PC-3 (cell line): ENCODE results near the gene FAM114A1. TPM values are rescaled to one million over a fixed set of nuclear protein-coding genes. Genes with fewer than 3 reads are reported as not detected.

ENCODE experiments used
- ATAC-seq: fragments of 200-7000 bp; cut with Tn5 transposase; 2 replicates; pipeline ENCODE4 v1.9.1; 2020; ENCODE audit warnings: mild to moderate bottlenecking, moderate library complexity
- BruUV-seq: library from RNA; stranded (reverse); fragments of 400-500 nt; replicated peaks from 2 replicates; lab custom pipeline; 2021; lab: Mats Ljungman, UMichigan
- CTCF ChIA-PET: fragments of 300-600 bp; sonication (Branson Sonifier 250); formaldehyde crosslinking; loops from one replicate; lab custom pipeline; 2022; ENCODE audit warnings: antibody characterized with exemption; lab: Charles Lee
- POLR2A ChIA-PET: fragments of 300-600 bp; sonication (Branson Sonifier 250); formaldehyde crosslinking; loops from one replicate; lab custom pipeline; 2022; ENCODE audit warnings: antibody characterized with exemption; ENCODE audit not compliant: unreplicated experiment; lab: Charles Lee
- DNase-seq: peaks from one replicate; pipeline ENCODE4 v3.0.0-alpha.2; 2015
- H2AFZ ChIP-seq: fragments of 300-600 bp; sonication (generic); 2 replicates; pipeline ENCODE4 v1.6.0; 2016; ENCODE audit warnings: antibody characterized with exemption, low read length
- H3F3A ChIP-seq: fragments of 300-600 bp; sonication (generic); one replicate; pipeline ENCODE4 v1.6.0; 2017; ENCODE audit warnings: antibody characterized with exemption, low read length, control low read depth, mild to moderate bottlenecking; ENCODE audit not compliant: unreplicated experiment
- H3K27ac ChIP-seq: fragments of 300-600 bp; sonication (generic); 2 replicates; pipeline ENCODE4 v1.5.1; 2016; ENCODE audit warnings: mild to moderate bottlenecking, low read length
- H3K27me3 ChIP-seq: fragments of 300-600 bp; sonication (generic); 2 replicates; pipeline ENCODE4 v1.6.1; 2016; ENCODE audit warnings: low read length, mixed read lengths
- H3K36me3 ChIP-seq: fragments of 300-600 bp; sonication (generic); 2 replicates; pipeline ENCODE4 v1.6.1; 2016; ENCODE audit warnings: low read depth, mixed run types, low read length, mixed read lengths
- H3K4me1 ChIP-seq: fragments of 300-600 bp; sonication (generic); 2 replicates; pipeline ENCODE4 v1.5.1; 2016; ENCODE audit warnings: low read length; ENCODE audit not compliant: insufficient read depth
- H3K4me2 ChIP-seq: fragments of 300-600 bp; sonication (generic); 2 replicates; pipeline ENCODE4 v1.6.0; 2016; ENCODE audit warnings: low read length
- H3K4me3 ChIP-seq: fragments of 300-600 bp; sonication (generic); 2 replicates; pipeline ENCODE4 v1.5.1; 2016; ENCODE audit warnings: mild to moderate bottlenecking, low read length, mixed read lengths
- H3K79me2 ChIP-seq: fragments of 300-600 bp; sonication (generic); 2 replicates; pipeline ENCODE4 v1.6.1; 2017; ENCODE audit warnings: low read length, mixed read lengths
- H3K9ac ChIP-seq: fragments of 300-600 bp; sonication (generic); 2 replicates; pipeline ENCODE4 v1.6.0; 2016; ENCODE audit warnings: mild to moderate bottlenecking, low read length
- H3K9me2 ChIP-seq: fragments of 300-600 bp; sonication (generic); replicated peaks from 2 replicates; pipeline ENCODE4 v1.6.1; 2016; ENCODE audit warnings: mixed run types, low read length, mixed read lengths
- H3K9me3 ChIP-seq: fragments of 300-600 bp; sonication (generic); 2 replicates; pipeline ENCODE4 v1.6.1; 2016; ENCODE audit warnings: low read length, mixed read lengths
- H4K20me1 ChIP-seq: fragments of 300-600 bp; sonication (generic); 2 replicates; pipeline ENCODE4 v1.6.1; 2016; ENCODE audit warnings: low read length, mixed read lengths
- EZH2 ChIP-seq: fragments of 300-600 bp; sonication (generic); IDR thresholded peaks from one replicate; pipeline ENCODE4 v1.6.1; 2017; ENCODE audit warnings: antibody characterized with exemption, mild to moderate bottlenecking, low read length; ENCODE audit not compliant: unreplicated experiment
- EZH2phosphoT487 ChIP-seq: fragments of 300-600 bp; sonication (generic); IDR thresholded peaks from 2 replicates; pipeline ENCODE4 v1.6.1; 2018; ENCODE audit warnings: mild to moderate bottlenecking, antibody characterized with exemption, low read length, borderline replicate concordance
- intact Hi-C: fragments of 100-400 bp; cut with micrococcal nuclease; formaldehyde crosslinking; loops from 2 replicates; pipeline ENCODE4 v1.9.0; 2023
- total RNA-seq: library from RNA; depleted of rRNA; stranded (reverse); fragments of >200 nt; gene quantifications from 2 replicates; pipeline ENCODE4 v1.2.3, GENCODE V29; 2014
- TF ChIP-seq, protein P1 (sequence below): fragments of 300-600 bp; sonication (generic); conservative IDR thresholded peaks from 2 replicates; pipeline ENCODE4 v1.5.1; 2017; ENCODE audit warnings: antibody characterized with exemption, low read depth, mild to moderate bottlenecking, low read length

The FAM114A1 gene
- total RNA-seq, 1 experiment from 2014 or later = 25.0 TPM

DNA sequence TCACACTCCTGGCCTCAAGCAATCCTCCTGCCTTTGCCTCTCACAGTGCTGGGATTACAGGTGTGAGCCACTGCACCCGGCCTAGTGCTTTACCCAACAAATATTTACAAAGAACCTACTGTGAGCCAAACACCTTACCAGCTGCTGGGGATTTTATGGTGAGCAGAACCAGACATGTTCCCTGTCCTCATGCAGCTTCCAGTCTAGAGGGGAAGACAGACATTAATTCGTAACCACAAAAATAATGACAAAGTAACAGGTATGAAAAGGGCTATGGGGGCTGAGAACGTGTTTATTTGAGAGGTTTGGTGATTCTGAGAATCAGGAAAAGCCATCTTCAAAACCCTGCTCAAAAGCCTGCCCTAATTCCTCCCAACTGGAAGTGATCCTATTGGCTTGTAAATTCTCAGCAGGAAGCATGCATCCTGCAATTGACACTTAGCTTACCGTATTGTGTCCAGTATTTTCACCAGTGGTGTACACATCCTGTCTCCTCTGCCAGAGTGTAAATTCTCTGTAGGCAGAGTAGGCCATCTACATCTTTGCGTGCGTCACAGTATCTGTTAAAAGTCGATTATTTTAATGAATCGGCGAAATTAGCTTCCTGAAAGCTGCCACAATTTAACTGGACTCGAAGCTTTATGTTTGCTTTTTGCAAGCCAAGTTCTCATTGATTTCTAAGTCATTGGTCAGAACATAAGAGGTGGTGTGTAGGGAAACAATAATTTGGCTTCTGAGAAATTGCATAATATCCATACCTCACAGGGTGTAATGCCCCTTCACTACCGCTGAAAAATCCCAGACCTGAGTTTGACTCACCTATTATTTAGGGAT lies 97.6 kb downstream of the FAM114A1 start:
- no peak overlapping the region for H3K4me3 ChIP-seq
- ChIA-PET CTCF (no interaction called here), POLR2A (no interaction called here)
- H3K9me2 ChIP-seq = no peaks in the 10 kb centered on the region
- H3K9me3 ChIP-seq = no peaks in the 10 kb centered on the region
- intact Hi-C loops = no loop called here
- H3K4me1 ChIP-seq = no peaks in the 10 kb centered on the region
- H3K9ac ChIP-seq = no peak overlapping the region
- no peak overlapping the region for H3K4me2 ChIP-seq
- DNase-seq (no peak), ATAC-seq (no peak)
- no peak for TF ChIP-seq EZH2phosphoT487
- H4K20me1 ChIP-seq = no peaks in the 10 kb centered on the region
- no TSS peak for BruUV-seq
- no peaks in the 10 kb centered on the region for H3K79me2 ChIP-seq
- H3F3A ChIP-seq = no peaks in the 10 kb centered on the region
- no peaks in the 10 kb centered on the region for H3K27me3 ChIP-seq
- no peak overlapping the region for H2AFZ ChIP-seq
- H3K36me3 ChIP-seq = peaks cover 7% of the 10 kb centered on the region; the same call in 1 of the 2 replicates
- H3K27ac ChIP-seq = no peak overlapping the region

DNA sequence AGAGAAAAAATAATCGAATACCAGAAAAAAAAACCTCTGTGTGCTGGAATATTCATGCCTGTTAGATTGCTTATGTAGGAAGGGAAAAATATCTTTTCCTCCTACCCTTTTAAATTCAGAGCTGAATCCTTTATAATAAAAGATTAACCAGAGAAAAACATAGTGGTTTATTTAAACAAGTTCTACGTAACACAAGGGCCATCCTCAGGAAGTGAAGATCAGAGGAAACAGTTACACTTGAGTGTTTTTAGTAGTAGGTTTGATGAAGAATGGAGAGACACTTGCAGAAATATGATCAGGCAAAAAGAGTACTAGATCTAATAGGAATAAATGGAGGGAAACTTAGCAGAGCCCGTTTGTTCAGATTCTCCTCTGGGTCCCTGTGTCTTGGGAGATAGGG lies 98.3 kb downstream of the FAM114A1 start:
- Histone ChIP-seq H3K27me3 (no peaks in the 10 kb centered on the region), H3K79me2 (no peaks in the 10 kb centered on the region), H3K27ac (no peak overlapping the region), H3K36me3 (peaks cover 7% of the 10 kb centered on the region; the same call in 1 of the 2 replicates), H3K9ac (no peak overlapping the region), H3K4me3 (no peak overlapping the region), H2AFZ (no peak overlapping the region), H4K20me1 (no peaks in the 10 kb centered on the region), H3K4me2 (no peak overlapping the region), H3K9me3 (no peaks in the 10 kb centered on the region), H3K4me1 (no peaks in the 10 kb centered on the region), H3K9me2 (no peaks in the 10 kb centered on the region), H3F3A (no peaks in the 10 kb centered on the region)
- ChIA-PET CTCF (no interaction called here), POLR2A (no interaction called here)
- intact Hi-C loops = no loop called here
- TF ChIP-seq EZH2phosphoT487 (no peak), EZH2 (no peak)
- TF ChIP-seq, protein P1, sequence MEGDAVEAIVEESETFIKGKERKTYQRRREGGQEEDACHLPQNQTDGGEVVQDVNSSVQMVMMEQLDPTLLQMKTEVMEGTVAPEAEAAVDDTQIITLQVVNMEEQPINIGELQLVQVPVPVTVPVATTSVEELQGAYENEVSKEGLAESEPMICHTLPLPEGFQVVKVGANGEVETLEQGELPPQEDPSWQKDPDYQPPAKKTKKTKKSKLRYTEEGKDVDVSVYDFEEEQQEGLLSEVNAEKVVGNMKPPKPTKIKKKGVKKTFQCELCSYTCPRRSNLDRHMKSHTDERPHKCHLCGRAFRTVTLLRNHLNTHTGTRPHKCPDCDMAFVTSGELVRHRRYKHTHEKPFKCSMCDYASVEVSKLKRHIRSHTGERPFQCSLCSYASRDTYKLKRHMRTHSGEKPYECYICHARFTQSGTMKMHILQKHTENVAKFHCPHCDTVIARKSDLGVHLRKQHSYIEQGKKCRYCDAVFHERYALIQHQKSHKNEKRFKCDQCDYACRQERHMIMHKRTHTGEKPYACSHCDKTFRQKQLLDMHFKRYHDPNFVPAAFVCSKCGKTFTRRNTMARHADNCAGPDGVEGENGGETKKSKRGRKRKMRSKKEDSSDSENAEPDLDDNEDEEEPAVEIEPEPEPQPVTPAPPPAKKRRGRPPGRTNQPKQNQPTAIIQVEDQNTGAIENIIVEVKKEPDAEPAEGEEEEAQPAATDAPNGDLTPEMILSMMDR = no peak
- no TSS peak for BruUV-seq
- DNase-seq (no peak), ATAC-seq (no peak)

DNA sequence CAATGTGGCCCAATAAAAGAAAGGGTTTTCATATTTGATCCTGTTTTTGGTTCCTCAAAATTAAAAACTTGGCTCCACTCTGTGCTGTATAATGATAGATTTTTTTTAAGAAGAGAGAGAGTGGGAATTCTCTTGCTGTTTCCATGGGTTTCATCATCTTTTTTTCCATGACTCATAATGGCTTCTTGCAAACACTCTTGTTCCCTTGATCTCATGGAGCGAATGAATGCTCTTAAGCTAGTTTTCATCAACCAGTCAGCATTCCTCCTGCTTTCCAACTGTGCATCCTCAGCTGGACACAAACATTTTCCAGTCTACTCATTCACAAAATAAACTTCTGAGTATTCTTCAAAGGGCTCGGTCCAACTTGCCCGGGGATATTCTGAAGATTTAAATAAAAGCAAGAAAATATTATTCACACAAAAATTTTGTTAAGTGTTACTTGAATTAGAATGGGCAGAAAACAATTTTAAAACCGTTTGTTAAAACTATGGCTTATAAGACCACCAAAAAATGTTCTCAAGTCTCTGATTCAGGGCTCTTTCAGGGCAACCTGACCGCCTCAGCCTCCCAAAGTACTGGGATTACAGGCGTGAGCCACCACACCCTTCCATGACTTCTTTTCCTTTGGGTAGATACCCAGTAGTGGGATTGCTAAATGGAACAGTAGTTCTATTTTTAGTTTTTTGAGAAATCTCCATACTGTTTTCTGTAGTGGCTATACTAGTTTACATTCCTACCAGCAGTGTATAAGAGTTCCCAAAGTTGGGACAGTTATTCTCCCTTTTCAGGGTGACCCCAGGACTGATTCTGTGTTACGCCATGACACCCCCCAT lies 99.9 kb downstream of the FAM114A1 start:
- intact Hi-C loops = no loop called here
- TF ChIP-seq EZH2 = no peak
- TF ChIP-seq EZH2phosphoT487 = no peak
- TF ChIP-seq, protein P1 = no peak
- H3F3A ChIP-seq = no peaks in the 10 kb centered on the region
- no peak overlapping the region for H2AFZ ChIP-seq
- DNase-seq = peak; percentile 39
- H3K9me3 ChIP-seq = no peaks in the 10 kb centered on the region
- ATAC-seq = no peak; the same call in 1 of the 2 replicates
- no peaks in the 10 kb centered on the region for H3K79me2 ChIP-seq
- no peak overlapping the region for H3K4me2 ChIP-seq
- no peaks in the 10 kb centered on the region for H3K9me2 ChIP-seq
- BruUV-seq = TSS peak; percentile 83
- H4K20me1 ChIP-seq = no peaks in the 10 kb centered on the region
- ChIA-PET CTCF (no interaction called here), POLR2A (no interaction called here)
- H3K27me3 ChIP-seq = no peaks in the 10 kb centered on the region
- H3K4me1 ChIP-seq = no peaks in the 10 kb centered on the region
- H3K36me3 ChIP-seq = peaks cover 7% of the 10 kb centered on the region; the same call in 1 of the 2 replicates
- peak overlapping the region; percentile 23; the same call in 1 of the 2 replicates for H3K27ac ChIP-seq
- H3K9ac ChIP-seq = no peak overlapping the region
- no peak overlapping the region for H3K4me3 ChIP-seq
